Measurements from ENCODE around the gene NCCRP1.

NCCRP1 gene

DNA sequence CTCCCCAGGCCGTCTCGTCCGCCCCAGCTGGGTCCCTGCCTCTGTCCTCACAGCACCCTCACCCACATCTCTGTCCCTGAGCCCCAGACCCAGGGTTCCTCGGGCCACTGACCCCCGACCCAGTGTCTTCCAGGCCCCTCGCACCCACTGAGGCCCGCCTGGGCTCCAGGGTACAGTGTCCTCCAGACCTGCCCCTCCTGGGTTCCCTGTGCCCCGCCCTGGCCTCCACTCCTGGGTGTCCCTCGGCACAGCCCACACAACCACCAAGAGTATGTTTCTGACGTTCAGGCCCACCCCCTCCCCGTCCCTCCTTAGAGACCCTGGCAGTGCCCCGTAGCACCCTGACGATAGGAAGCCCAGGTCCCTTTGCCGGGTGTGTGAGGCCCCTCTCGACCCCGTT lies 22.6 kb upstream of the NCCRP1 start:
- no peaks in the 10 kb centered on the region for H3K4me1 ChIP-seq (ENCODE audit: control insufficient read depth, insufficient read depth, low read length)
- H3K4me3 ChIP-seq (ENCODE audit: low read depth, low read length): no peak overlapping the region
- H3K27ac ChIP-seq (ENCODE audit: low read depth, low read length): no peak overlapping the region
- no peaks in the 10 kb centered on the region for H3K27me3 ChIP-seq (ENCODE audit: control insufficient read depth, insufficient read depth, low read length)
- H3K9me3 ChIP-seq (ENCODE audit: control insufficient read depth, insufficient read depth, low read length): no peaks in the 10 kb centered on the region
- peaks cover 46% of the 10 kb centered on the region for H3K36me3 ChIP-seq (ENCODE audit: control insufficient read depth, insufficient read depth, low read length)
- H3K9ac ChIP-seq (ENCODE audit: low read depth, low read length): no peak overlapping the region

DNA sequence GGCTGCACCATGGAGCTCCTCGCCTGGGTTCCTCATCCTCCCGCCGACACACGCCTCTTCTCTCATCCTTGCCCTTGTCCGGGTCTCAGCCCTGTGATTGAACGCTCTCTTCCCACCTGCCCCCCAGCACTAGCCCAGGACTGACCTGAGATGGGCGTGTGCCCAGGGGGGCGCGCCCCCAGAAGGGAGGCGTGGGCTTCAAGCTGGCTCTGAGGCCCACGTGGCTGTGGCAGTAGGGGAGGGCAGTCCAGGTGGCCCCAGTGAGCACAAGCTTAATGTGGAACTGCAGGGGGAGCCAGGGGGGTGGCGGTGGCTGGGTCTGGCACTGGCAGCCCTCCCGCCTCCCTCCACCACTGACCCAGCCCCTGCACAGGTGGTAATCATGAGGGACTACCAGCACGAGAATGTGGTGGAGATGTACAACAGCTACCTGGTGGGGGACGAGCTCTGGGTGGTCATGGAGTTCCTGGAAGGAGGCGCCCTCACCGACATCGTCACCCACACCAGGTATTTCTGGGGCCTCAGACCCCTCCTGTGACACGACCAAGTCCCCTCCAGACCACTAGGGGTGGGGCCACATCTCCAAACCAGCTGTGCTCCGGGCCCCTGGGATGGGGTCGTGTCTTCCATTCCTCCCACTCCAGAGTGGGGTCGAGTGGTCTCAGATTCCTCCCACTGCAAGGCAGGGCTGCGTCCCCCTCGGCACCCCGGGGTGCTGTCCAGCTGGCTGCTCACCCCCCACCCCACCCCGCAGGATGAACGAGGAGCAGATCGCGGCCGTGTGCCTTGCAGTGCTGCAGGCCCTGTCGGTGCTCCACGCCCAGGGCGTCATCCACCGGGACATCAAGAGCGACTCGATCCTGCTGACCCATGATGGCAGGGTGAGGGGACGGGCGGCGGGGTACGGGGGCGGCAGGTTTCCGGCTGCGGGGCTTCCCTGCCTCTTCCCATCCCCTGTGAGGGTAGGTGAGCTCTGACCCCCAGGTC lies 21.9 kb upstream of the NCCRP1 start:
- Histone ChIP-seq H3K9ac (ENCODE audit: low read depth, low read length) (no peak overlapping the region), H3K9me3 (ENCODE audit: control insufficient read depth, insufficient read depth, low read length) (no peaks in the 10 kb centered on the region), H3K4me3 (ENCODE audit: low read depth, low read length) (no peak overlapping the region), H3K27ac (ENCODE audit: low read depth, low read length) (no peak overlapping the region), H3K4me1 (ENCODE audit: control insufficient read depth, insufficient read depth, low read length) (no peaks in the 10 kb centered on the region), H3K27me3 (ENCODE audit: control insufficient read depth, insufficient read depth, low read length) (no peaks in the 10 kb centered on the region), H3K36me3 (ENCODE audit: control insufficient read depth, insufficient read depth, low read length) (peaks cover 48% of the 10 kb centered on the region)

DNA sequence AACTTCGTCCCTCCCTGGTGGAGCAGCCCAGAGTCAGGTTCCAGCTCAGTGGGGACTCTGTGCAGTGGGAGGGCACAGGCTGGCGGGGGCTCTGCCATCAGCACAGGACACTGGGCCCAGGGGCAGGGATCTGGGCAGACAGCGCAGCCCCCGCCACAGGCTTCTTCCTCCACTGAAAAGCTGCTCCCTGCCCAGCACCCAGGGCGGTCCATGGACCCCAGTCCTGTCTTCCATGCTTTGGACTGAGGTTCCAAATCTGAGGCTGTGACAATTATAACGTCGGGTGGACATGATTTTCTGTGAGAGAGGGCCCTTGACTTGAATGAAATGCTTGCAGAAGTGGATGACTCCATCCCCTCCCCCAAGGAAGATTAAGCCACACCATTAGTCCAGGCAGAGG lies 21.2 kb upstream of the NCCRP1 start:
- H3K4me3 ChIP-seq (ENCODE audit: low read depth, low read length): no peak overlapping the region
- H3K36me3 ChIP-seq (ENCODE audit: control insufficient read depth, insufficient read depth, low read length): peaks cover 48% of the 10 kb centered on the region
- no peaks in the 10 kb centered on the region for H3K27me3 ChIP-seq (ENCODE audit: control insufficient read depth, insufficient read depth, low read length)
- H3K9ac ChIP-seq (ENCODE audit: low read depth, low read length): no peak overlapping the region
- H3K9me3 ChIP-seq (ENCODE audit: control insufficient read depth, insufficient read depth, low read length): no peaks in the 10 kb centered on the region
- H3K27ac ChIP-seq (ENCODE audit: low read depth, low read length): no peak overlapping the region
- H3K4me1 ChIP-seq (ENCODE audit: control insufficient read depth, insufficient read depth, low read length): no peaks in the 10 kb centered on the region

GRCh38 chr19:39177110-39177699 lies 19.6 kb upstream of the NCCRP1 start:
- Histone ChIP-seq H3K4me1 (ENCODE audit: control insufficient read depth, insufficient read depth, low read length) (no peaks in the 10 kb centered on the region), H3K9me3 (ENCODE audit: control insufficient read depth, insufficient read depth, low read length) (no peaks in the 10 kb centered on the region), H3K4me3 (ENCODE audit: low read depth, low read length) (no peak overlapping the region), H3K9ac (ENCODE audit: low read depth, low read length) (no peak overlapping the region), H3K27me3 (ENCODE audit: control insufficient read depth, insufficient read depth, low read length) (no peaks in the 10 kb centered on the region), H3K36me3 (ENCODE audit: control insufficient read depth, insufficient read depth, low read length) (peaks cover 48% of the 10 kb centered on the region), H3K27ac (ENCODE audit: low read depth, low read length) (no peak overlapping the region)

DNA sequence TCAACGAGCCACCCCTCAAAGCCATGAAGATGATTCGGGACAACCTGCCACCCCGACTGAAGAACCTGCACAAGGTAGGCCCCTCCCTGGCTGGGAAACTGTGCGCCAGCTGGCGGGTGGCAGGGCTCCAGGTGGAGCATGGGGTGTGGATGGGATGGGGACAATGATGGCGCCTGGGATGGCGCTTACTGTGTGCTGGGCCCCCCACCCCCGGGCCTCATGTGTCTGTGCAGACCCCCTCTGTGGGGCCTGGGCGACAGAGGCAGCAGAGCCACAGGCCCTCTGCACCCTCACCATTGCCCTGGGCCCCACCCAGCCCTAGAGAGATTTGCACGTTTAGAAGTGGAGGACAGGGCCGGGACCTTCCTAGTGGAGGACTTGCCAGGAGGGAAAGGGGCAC lies 19.0 kb upstream of the NCCRP1 start:
- Histone ChIP-seq H3K9ac (ENCODE audit: low read depth, low read length) (no peak overlapping the region), H3K36me3 (ENCODE audit: control insufficient read depth, insufficient read depth, low read length) (peaks cover 48% of the 10 kb centered on the region), H3K4me1 (ENCODE audit: control insufficient read depth, insufficient read depth, low read length) (no peaks in the 10 kb centered on the region), H3K27me3 (ENCODE audit: control insufficient read depth, insufficient read depth, low read length) (no peaks in the 10 kb centered on the region), H3K4me3 (ENCODE audit: low read depth, low read length) (no peak overlapping the region), H3K9me3 (ENCODE audit: control insufficient read depth, insufficient read depth, low read length) (no peaks in the 10 kb centered on the region), H3K27ac (ENCODE audit: low read depth, low read length) (no peak overlapping the region)

DNA sequence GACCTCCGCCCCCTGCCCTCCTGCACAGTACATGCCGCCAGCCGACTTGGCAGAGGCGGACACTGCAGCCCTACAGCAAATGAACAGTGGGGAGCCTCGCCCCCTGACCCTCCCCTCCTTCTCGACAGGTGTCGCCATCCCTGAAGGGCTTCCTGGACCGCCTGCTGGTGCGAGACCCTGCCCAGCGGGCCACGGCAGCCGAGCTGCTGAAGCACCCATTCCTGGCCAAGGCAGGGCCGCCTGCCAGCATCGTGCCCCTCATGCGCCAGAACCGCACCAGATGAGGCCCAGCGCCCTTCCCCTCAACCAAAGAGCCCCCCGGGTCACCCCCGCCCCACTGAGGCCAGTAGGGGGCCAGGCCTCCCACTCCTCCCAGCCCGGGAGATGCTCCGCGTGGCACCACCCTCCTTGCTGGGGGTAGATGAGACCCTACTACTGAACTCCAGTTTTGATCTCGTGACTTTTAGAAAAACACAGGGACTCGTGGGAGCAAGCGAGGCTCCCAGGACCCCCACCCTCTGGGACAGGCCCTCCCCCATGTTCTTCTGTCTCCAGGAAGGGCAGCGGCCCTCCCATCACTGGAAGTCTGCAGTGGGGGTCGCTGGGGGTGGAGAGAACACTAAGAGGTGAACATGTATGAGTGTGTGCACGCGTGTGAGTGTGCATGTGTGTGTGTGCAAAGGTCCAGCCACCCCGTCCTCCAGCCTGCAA lies 18.3 kb upstream of the NCCRP1 start:
- Histone ChIP-seq H3K27me3 (ENCODE audit: control insufficient read depth, insufficient read depth, low read length) (no peaks in the 10 kb centered on the region), H3K36me3 (ENCODE audit: control insufficient read depth, insufficient read depth, low read length) (peaks cover 48% of the 10 kb centered on the region), H3K27ac (ENCODE audit: low read depth, low read length) (no peak overlapping the region), H3K4me1 (ENCODE audit: control insufficient read depth, insufficient read depth, low read length) (no peaks in the 10 kb centered on the region), H3K4me3 (ENCODE audit: low read depth, low read length) (no peak overlapping the region), H3K9ac (ENCODE audit: low read depth, low read length) (no peak overlapping the region), H3K9me3 (ENCODE audit: control insufficient read depth, insufficient read depth, low read length) (no peaks in the 10 kb centered on the region)

- Histone ChIP-seq H3K27me3 (ENCODE audit: control insufficient read depth, insufficient read depth, low read length) (no peaks in the 10 kb centered on the region), H3K9me3 (ENCODE audit: control insufficient read depth, insufficient read depth, low read length) (no peaks in the 10 kb centered on the region), H3K9ac (ENCODE audit: low read depth, low read length) (no peak overlapping the region), H3K4me1 (ENCODE audit: control insufficient read depth, insufficient read depth, low read length) (no peaks in the 10 kb centered on the region), H3K4me3 (ENCODE audit: low read depth, low read length) (no peak overlapping the region), H3K36me3 (ENCODE audit: control insufficient read depth, insufficient read depth, low read length) (peaks cover 46% of the 10 kb centered on the region), H3K27ac (ENCODE audit: low read depth, low read length) (no peak overlapping the region)
These were observed 17.0 kb upstream of the NCCRP1 start for GRCh38 chr19:39179754-39180153.

- no peaks in the 10 kb centered on the region for H3K9me3 ChIP-seq (ENCODE audit: control insufficient read depth, insufficient read depth, low read length)
- peaks cover 36% of the 10 kb centered on the region for H3K36me3 ChIP-seq (ENCODE audit: control insufficient read depth, insufficient read depth, low read length)
- no peak overlapping the region for H3K4me3 ChIP-seq (ENCODE audit: low read depth, low read length)
- H3K9ac ChIP-seq (ENCODE audit: low read depth, low read length): no peak overlapping the region
- H3K27me3 ChIP-seq (ENCODE audit: control insufficient read depth, insufficient read depth, low read length): no peaks in the 10 kb centered on the region
- no peak overlapping the region for H3K27ac ChIP-seq (ENCODE audit: low read depth, low read length)
- H3K4me1 ChIP-seq (ENCODE audit: control insufficient read depth, insufficient read depth, low read length): no peaks in the 10 kb centered on the region
These were observed 16.0 kb upstream of the NCCRP1 start for GRCh38 chr19:39180749-39181148.

DNA sequence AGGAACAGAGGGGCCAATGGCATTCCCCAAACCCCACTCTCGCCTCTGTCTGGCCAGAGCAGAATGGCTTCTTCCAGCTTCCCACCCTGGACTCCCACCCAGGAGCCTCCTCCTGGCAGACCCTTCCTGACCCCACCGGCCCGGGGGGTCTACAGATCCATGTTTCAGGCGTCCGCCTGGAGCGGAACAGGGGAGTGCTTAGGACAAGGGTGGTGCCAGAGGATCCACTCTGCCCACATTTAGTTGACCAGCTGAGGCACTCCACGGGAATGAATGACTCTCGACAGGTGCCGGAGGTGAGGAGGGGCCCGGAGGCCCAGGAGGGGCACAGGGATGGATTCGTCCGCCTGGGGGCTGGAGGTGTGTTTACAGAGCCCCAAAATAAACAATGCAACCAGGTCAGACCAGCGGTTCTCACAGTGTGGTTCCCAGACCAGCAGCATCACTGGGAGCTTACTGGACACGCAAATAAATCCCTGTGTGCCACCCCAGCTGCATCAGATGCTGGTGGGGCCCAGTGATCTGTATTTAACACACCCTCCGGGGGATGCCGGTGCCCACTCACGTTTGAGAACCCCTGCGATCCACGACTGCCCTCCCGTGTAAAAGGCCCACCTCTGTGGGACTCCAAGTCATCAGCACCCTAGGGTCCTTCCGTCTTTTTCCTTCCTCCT lies 15.1 kb upstream of the NCCRP1 start:
- no peak overlapping the region for H3K4me3 ChIP-seq (ENCODE audit: low read depth, low read length)
- H3K9me3 ChIP-seq (ENCODE audit: control insufficient read depth, insufficient read depth, low read length): no peaks in the 10 kb centered on the region
- no peak overlapping the region for H3K27ac ChIP-seq (ENCODE audit: low read depth, low read length)
- peaks cover 30% of the 10 kb centered on the region for H3K36me3 ChIP-seq (ENCODE audit: control insufficient read depth, insufficient read depth, low read length)
- H3K9ac ChIP-seq (ENCODE audit: low read depth, low read length): no peak overlapping the region
- H3K4me1 ChIP-seq (ENCODE audit: control insufficient read depth, insufficient read depth, low read length): no peaks in the 10 kb centered on the region
- no peaks in the 10 kb centered on the region for H3K27me3 ChIP-seq (ENCODE audit: control insufficient read depth, insufficient read depth, low read length)

DNA sequence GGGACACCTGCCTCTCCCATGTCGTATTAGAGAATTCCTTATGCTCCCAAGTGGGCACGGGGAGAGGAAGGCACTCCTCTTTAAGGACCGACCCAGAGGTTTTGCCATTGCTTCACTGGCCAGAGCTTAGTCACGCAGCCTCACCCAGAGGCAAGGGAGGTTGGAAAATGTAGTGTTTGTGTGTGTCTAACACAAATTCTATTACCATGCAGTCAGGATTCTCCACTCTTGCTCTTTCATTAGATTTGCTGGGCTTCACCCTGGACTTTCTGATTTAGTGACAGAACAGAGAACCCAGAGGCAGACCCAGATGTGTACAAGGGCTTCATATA lies 14.6 kb upstream of the NCCRP1 start:
- Histone ChIP-seq H3K27me3 (ENCODE audit: control insufficient read depth, insufficient read depth, low read length) (no peaks in the 10 kb centered on the region), H3K36me3 (ENCODE audit: control insufficient read depth, insufficient read depth, low read length) (peaks cover 29% of the 10 kb centered on the region)

More for the DNA sequence above, 14.6 kb upstream of the NCCRP1 start:
- Histone ChIP-seq H3K9me3 (ENCODE audit: control insufficient read depth, insufficient read depth, low read length) (no peaks in the 10 kb centered on the region), H3K9ac (ENCODE audit: low read depth, low read length) (no peak overlapping the region), H3K4me3 (ENCODE audit: low read depth, low read length) (no peak overlapping the region), H3K4me1 (ENCODE audit: control insufficient read depth, insufficient read depth, low read length) (no peaks in the 10 kb centered on the region), H3K27ac (ENCODE audit: low read depth, low read length) (no peak overlapping the region)

Measured in HUES48 (cell line).